AG09319 (cell line): ENCODE measurements around the gene VPS16.

Experiments used
- DNase-seq: peaks from one replicate; pipeline ENCODE4 v3.0.0-alpha.2; 2010; ENCODE audit warnings: low read depth; ENCODE audit errors: extremely low read depth
- TF ChIP-seq, protein P1 (sequence below): IDR thresholded peaks from 2 replicates; pipeline ENCODE4 v1.5.1; 2011; ENCODE audit warnings: low read depth, mild to moderate bottlenecking, inconsistent platforms, low read length, moderate library complexity

Gene VPS16

DNA sequence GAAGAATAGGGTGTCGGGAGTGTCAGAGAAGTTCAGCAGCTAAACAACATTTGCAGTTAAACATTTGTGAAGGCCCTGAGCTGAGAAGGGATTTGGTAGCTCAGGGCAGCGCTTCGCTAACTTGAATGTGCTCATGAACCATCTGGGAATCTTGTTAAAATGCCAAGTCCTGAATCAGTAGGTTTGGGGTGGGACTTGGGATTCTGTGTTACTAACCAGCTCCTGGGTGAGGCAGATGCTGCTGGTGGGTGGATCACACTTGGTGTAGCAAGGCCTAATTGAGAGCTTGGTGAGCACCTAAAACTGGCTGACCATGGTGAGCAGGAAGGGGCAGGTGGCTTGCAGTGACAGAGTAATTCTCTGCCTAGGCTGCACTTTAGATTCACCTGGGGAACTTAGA is 38.6 kb downstream of the VPS16 start:
- DNase-seq, result peak; percentile 72
- TF ChIP-seq, protein P1, sequence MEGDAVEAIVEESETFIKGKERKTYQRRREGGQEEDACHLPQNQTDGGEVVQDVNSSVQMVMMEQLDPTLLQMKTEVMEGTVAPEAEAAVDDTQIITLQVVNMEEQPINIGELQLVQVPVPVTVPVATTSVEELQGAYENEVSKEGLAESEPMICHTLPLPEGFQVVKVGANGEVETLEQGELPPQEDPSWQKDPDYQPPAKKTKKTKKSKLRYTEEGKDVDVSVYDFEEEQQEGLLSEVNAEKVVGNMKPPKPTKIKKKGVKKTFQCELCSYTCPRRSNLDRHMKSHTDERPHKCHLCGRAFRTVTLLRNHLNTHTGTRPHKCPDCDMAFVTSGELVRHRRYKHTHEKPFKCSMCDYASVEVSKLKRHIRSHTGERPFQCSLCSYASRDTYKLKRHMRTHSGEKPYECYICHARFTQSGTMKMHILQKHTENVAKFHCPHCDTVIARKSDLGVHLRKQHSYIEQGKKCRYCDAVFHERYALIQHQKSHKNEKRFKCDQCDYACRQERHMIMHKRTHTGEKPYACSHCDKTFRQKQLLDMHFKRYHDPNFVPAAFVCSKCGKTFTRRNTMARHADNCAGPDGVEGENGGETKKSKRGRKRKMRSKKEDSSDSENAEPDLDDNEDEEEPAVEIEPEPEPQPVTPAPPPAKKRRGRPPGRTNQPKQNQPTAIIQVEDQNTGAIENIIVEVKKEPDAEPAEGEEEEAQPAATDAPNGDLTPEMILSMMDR, result no peak

DNA sequence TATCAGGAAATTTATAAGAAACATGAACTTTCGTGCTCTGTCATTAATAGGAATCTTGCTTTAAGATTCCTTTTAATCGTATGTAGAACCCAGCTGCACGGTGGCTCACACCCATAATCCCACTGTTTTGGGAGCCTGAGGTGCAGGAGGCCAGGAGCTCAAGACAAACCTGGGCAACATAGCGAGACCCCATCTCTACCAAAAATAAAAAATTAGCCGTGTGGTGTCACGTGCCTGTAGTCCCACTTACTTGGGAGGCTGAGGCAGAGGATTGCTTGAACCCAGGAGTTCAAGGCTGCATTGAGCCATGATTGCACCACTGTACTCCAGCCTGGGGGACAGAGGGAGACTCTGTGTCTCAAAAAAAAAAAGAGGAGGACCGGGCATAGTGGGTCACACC is 40.1 kb downstream of the VPS16 start:
- TF ChIP-seq, protein P1, result no peak
- DNase-seq, result no peak

DNA sequence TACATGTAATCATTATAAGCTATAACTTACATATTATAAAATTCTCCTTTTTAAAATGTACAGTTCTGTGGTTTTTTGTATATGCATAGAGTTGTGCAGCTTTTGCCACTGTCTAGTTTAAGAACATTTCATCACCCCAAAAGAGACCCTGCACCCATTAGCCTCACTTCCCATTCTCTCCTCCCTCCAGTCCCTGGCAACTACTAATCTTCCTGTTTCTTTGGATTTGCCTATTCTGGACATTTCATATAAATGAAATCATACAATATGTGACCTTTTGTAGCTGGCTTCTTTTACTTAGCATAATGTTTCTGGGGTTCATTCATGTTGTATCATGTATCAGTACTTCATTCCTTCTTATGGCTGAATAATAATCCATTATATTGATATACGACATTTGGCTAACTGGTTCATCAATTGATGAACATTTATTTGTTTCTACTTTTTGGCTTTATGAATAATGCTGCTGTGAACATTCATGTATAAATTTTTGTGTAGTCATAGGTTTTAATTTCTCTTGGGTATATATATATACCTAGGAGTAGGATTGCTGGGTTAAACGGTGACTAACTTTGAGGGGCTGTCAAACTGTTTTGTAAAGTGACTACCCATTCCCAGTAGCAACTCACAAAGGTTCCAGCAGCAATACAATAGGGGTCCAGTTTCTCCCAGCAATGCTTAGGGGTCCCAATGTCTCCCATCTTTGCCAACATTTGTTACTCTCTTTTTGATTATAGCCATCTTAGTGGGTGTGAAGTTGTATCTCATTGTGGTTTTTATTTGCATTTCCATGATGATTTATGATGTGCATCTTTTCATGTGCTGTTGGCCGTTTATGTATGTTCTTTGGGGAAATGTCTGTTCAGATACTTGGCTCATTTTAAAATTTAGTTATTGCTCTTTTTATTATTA is 43.4 kb downstream of the VPS16 start:
- TF ChIP-seq, protein P1, result no peak

DNA sequence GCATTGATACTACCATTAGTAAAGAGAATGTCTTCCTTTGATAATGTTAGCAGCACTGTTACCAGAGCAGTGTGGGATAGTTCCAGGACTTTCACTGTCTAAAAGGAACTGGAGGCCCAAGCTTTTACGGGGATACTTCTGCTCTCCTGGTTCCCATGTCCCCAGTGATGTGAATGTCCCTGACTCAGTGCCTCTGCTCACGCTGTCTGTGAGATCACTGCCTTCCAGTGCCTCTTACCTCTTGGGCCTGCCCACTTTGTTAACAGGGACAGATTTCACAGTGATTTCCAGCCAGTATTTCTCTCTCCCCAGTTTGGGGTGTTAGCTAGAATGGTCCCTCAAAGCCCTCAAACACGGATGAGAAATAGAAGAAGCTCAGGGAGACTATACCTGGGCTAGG is 47.2 kb downstream of the VPS16 start:
- DNase-seq, result no peak
- TF ChIP-seq, protein P1, result no peak

More for the DNA sequence above, 43.4 kb downstream of the VPS16 start:
- no peak for DNase-seq

DNA sequence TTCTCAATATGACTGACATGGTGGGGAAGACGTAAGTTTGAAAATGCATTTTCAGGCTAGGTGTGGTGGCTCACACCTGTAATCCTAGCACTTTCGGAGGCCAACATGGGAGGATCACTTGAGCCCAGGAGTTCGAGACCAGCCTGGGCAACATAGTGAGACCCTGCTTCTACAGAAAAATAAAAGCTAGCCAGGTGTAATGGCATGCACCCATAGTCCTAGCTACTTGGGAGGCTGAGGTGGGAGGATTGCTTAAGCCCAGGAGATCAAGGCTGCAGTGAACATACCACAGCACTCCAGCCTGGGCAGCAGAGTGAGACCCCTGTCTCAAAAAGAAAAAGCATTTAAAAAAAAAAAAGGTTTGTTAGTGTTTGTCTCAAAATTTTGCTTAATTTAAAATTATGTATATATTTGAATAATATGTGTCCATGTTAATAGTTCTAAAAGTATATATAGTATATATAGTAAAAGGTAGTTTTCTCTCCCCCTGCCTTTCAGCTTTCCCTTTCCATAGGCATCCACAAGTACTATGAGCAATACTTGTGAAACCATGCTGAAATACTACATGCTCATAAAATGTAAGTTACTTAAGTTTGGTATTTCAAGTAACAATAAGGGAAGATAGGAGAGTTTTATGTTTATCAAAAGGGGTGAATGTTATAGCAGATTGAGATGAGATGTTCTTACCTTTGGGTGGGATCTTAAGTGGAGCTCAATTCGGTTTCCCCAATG is 47.8 kb downstream of the VPS16 start:
- DNase-seq, result no peak
- TF ChIP-seq, protein P1, result no peak

DNA sequence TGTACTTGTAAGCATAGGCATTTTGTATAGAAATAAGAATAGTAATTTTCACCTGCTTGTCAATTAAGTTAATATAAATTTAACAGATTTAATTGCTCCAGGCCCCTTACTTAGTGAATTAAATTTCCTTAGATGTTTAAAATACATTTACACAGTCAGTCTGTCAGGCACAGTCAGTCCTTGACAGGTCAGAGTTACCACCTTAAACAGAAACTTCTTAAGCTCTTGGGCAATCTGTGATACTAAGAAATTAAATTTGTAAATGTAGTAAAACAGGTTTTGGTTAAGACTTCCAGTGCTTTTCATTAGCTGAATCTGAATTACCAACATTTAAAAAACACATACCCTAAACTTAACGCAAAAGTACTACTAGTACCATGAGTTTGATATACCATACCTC is 48.7 kb downstream of the VPS16 start:
- TF ChIP-seq, protein P1, result no peak

DNA sequence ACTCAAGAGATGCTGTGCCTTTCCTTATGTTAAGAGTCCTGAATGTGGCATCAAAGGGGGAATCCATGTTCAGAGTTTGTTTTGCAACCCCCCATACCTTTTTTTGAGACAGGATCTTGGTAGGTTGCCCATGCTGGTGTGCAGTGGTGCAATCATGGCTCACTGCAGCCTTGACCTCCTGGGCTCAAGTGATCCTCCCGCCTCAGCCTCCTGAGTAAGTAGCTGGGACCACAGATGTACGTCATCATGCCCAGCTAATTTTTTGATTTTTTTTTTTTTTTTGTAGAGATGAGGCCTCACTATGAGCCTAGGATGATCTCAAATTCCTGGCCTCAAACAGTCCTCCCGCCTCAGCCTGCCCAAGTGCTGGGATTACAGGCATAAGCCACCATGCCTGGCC is 49.3 kb downstream of the VPS16 start:
- no peak for DNase-seq
- TF ChIP-seq, protein P1, result no peak

More for the DNA sequence above, 48.7 kb downstream of the VPS16 start:
- DNase-seq, result no peak
